RWPE1 (cell line): ENCODE results near the gene SLC38A8.

Experiments used
- CTCF ChIA-PET: fragments of 350-600 bp; sonication (Branson Sonifier 250); formaldehyde crosslinking; extraction: SDS; loops from one replicate; lab custom pipeline; 2021; lab: Yijun Ruan, JAX
- POLR2A ChIA-PET: fragments of 400-600 bp; formaldehyde crosslinking; extraction: SDS; loops from one replicate; lab custom pipeline; 2020; ENCODE audit warnings: antibody characterized with exemption; ENCODE audit not compliant: low non-redundant PET; lab: Yijun Ruan, JAX
- DNase-seq: peaks from one replicate; pipeline ENCODE4 v3.0.0; 2012; ENCODE audit warnings: low spot score
- H3K27ac ChIP-seq: fragments of 450-650 bp; 2 replicates; pipeline ENCODE4 v1.5.1; 2017
- CTCF ChIP-seq: fragments of 450-650 bp; conservative IDR thresholded peaks from 2 replicates; pipeline ENCODE4 v1.5.1; 2017; ENCODE audit warnings: low read depth, mild to moderate bottlenecking

SLC38A8 gene

GRCh38 chr16:84044118-84044488 lies 1.5 kb upstream of the SLC38A8 start:
- no peak for DNase-seq
- ChIA-PET CTCF (interaction anchor here (0.5 to 3.1 kb wide), 9 partner anchors 17 to 778 kb away, joined by 3 to 10 read pairs (median 3); no protein-coding TSS in a partner anchor), POLR2A (no interaction called here)

GRCh38 chr16:84043486-84044117 lies 1.0 kb upstream of the SLC38A8 start:
- POLR2A ChIA-PET, result no interaction called here
- TF ChIP-seq CTCF, result no peak
- CTCF ChIA-PET, result interaction anchor here (0.6 to 2.2 kb wide), 5 partner anchors 25 to 778 kb away, joined by 3 to 10 read pairs (median 3); no protein-coding TSS in a partner anchor
- H3K27ac ChIP-seq, result no peak overlapping the region
- no peak for DNase-seq

More at GRCh38 chr16:84044118-84044488, 1.5 kb upstream of the SLC38A8 start:
- TF ChIP-seq CTCF, result no peak
- no peak overlapping the region for H3K27ac ChIP-seq

- ChIA-PET CTCF (interaction anchor here (0.6 to 2.2 kb wide), 3 partner anchors 23 to 86 kb away, joined by 3 to 10 read pairs (median 3); no protein-coding TSS in a partner anchor), POLR2A (interaction anchor here (0.6 kb wide), 1 partner anchor 85 kb away, joined by 3 read pairs; no protein-coding TSS in a partner anchor)
- no peak overlapping the region for H3K27ac ChIP-seq
- no peak for DNase-seq
- no peak for TF ChIP-seq CTCF
These were observed 387 bp upstream of the SLC38A8 start for GRCh38 chr16:84042879-84043485.

- ChIA-PET CTCF (interaction anchor here (1.3 to 2.2 kb wide), 2 partner anchors 24 to 85 kb away, joined by 4 to 10 read pairs; no protein-coding TSS in a partner anchor), POLR2A (no interaction called here)
- TF ChIP-seq CTCF, result no peak
- DNase-seq, result no peak
- no peak overlapping the region for H3K27ac ChIP-seq
These were observed 714 bp downstream of the SLC38A8 start for GRCh38 chr16:84041881-84042280.

GRCh38 chr16:84040823-84041820 lies 1.5 kb downstream of the SLC38A8 start:
- DNase-seq, result peak; percentile 38
- CTCF ChIA-PET, result interaction anchor here (0.6 to 2.2 kb wide), 4 partner anchors 24 to 714 kb away, joined by 3 to 10 read pairs (median 4); no protein-coding TSS in a partner anchor
- H3K27ac ChIP-seq, result peak overlapping the region; percentile 35
- POLR2A ChIA-PET, result no interaction called here
- TF ChIP-seq CTCF, result no peak
